ENCODE data around the gene PLEKHB2.
"Not testable (repeated sequence)": the region's sequence is repeated elsewhere in the genome, so short reads cannot be mapped to it uniquely, and the experiment has no call there.

The PLEKHB2 gene

GRCh38 chr2:131093696-131094462 lies 11.3 kb upstream of the PLEKHB2 start:
- DNase-seq: peak; percentile 66

- DNase-seq: no peak
Measured at GRCh38 chr2:131094463-131095281, 10.5 kb upstream of the PLEKHB2 start.

- DNase-seq: no peak
Measured at GRCh38 chr2:131103165-131103564, 2.0 kb upstream of the PLEKHB2 start.

GRCh38 chr2:131104487-131105155 lies 515 bp upstream of the PLEKHB2 start:
- peak; percentile 81 for DNase-seq

- peak; percentile 79 for DNase-seq
Measured at GRCh38 chr2:131105950-131106801, 1.0 kb downstream of the PLEKHB2 start.

GRCh38 chr2:131112529-131112928 lies 7.4 kb downstream of the PLEKHB2 start:
- DNase-seq: no peak

GRCh38 chr2:131113566-131114227 lies 8.6 kb downstream of the PLEKHB2 start:
- DNase-seq: no peak

GRCh38 chr2:131114950-131115349 lies 9.8 kb downstream of the PLEKHB2 start:
- DNase-seq: not testable (repeated sequence)

GRCh38 chr2:131115752-131116151 lies 10.6 kb downstream of the PLEKHB2 start:
- DNase-seq: no peak

GRCh38 chr2:131120815-131121317 lies 15.7 kb downstream of the PLEKHB2 start:
- DNase-seq: no peak

- DNase-seq: no peak
Measured at GRCh38 chr2:131121464-131121863, 16.3 kb downstream of the PLEKHB2 start.

GRCh38 chr2:131122496-131122895 lies 17.4 kb downstream of the PLEKHB2 start:
- DNase-seq: no peak

GRCh38 chr2:131123192-131123591 lies 18.1 kb downstream of the PLEKHB2 start:
- no peak for DNase-seq

GRCh38 chr2:131125195-131125757 lies 20.1 kb downstream of the PLEKHB2 start:
- DNase-seq: no peak

GRCh38 chr2:131126436-131126835 lies 21.3 kb downstream of the PLEKHB2 start:
- no peak for DNase-seq

GRCh38 chr2:131127076-131127475 lies 21.9 kb downstream of the PLEKHB2 start:
- DNase-seq: no peak

- DNase-seq: no peak
Measured at GRCh38 chr2:131127981-131128380, 22.8 kb downstream of the PLEKHB2 start.

- no peak for DNase-seq
Measured at GRCh38 chr2:131130298-131130596, 25.1 kb downstream of the PLEKHB2 start.

GRCh38 chr2:131132729-131133128 lies 27.6 kb downstream of the PLEKHB2 start:
- DNase-seq: no peak

GRCh38 chr2:131140581-131140980 lies 35.4 kb downstream of the PLEKHB2 start:
- no peak for DNase-seq

- no peak for DNase-seq
Measured at GRCh38 chr2:131142849-131143248, 37.7 kb downstream of the PLEKHB2 start.

GRCh38 chr2:131143803-131144202 lies 38.7 kb downstream of the PLEKHB2 start:
- DNase-seq: no peak

All from activated effector memory CD4-positive, alpha-beta T cell treated with anti-CD3 and anti-CD28 coated beads, Interleukin-2, amount 50 U/mL, for 16 hours (primary cell).